GM12873 (cell line): ENCODE measurements around the gene PDXP.

Experiments
- TF ChIP-seq, protein P1 (sequence below): IDR thresholded peaks from 2 replicates; pipeline ENCODE4 v1.5.1; 2012; ENCODE audit warnings: low read depth, mild to moderate bottlenecking, moderate library complexity, low read length, control low read depth; ENCODE audit not compliant: insufficient read depth; ENCODE audit errors: missing control alignments

PDXP gene

DNA sequence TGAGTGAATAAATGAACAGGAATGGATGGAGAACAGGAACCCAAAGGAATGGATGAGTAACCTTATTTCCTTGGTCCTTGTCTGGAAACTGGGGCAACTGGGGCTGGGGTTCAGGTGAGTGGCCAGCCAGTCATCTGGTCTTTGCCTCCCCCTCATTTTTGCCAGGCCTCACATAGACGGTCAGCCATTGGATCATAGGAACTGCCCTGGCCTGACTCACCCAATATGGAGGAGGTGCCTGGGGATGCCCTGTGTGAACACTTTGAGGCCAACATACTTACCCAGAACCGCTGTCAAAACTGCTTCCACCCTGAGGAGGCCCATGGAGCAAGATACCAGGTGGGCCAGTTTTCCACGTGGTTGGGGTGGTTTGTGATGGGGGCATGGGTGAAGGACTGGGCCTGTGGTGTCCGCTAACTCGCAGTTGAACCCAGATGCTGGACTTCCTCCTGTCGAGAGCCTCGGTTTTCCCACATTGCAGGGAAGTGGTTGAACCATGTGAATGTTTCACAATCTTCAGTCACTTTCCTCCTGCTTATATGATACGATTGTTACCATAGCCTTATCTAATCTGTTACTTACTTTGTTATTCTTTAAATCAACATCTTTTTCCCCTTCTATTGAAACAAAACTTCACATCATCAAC lies 42.7 kb downstream of the PDXP start:
- TF ChIP-seq, protein P1, sequence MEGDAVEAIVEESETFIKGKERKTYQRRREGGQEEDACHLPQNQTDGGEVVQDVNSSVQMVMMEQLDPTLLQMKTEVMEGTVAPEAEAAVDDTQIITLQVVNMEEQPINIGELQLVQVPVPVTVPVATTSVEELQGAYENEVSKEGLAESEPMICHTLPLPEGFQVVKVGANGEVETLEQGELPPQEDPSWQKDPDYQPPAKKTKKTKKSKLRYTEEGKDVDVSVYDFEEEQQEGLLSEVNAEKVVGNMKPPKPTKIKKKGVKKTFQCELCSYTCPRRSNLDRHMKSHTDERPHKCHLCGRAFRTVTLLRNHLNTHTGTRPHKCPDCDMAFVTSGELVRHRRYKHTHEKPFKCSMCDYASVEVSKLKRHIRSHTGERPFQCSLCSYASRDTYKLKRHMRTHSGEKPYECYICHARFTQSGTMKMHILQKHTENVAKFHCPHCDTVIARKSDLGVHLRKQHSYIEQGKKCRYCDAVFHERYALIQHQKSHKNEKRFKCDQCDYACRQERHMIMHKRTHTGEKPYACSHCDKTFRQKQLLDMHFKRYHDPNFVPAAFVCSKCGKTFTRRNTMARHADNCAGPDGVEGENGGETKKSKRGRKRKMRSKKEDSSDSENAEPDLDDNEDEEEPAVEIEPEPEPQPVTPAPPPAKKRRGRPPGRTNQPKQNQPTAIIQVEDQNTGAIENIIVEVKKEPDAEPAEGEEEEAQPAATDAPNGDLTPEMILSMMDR, result no peak

DNA sequence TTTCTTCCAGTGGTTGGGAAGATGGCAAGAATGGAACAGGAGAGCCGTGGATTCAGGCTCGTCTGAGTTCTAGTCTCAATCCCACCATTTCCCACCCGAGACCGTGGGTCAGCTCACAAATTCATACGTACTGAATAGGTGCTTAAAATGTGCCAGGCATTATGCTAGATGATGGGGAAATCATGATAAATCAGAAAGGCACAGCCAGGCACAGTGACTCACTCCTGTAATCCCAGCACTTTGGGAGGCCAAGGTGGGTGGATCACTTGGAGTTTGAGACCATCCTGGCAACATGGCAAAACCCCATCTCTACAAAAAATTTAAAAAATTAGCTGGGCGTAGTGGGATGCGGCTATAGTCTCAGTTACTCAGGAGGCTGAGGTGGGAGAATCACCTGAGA lies 45.4 kb downstream of the PDXP start:
- TF ChIP-seq, protein P1, result no peak

DNA sequence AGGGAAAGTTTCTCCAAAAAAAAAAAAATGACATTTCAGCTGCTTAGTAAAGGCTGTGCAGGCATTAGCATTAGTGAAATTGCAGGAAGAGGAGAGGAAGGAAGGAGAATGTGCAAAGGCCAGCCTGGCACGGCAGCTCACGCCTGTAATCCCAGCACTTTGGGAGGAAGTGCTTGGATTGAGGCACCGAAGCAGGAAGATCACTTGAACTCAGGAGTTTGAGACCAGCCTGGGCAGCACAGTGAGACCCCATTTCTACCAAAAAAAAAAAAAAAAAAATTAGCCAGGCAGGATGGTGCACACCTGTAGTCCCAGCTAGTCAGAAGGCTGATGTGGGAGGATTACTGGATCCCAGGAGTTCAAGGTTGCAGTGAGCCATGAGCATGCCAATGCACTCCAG lies 46.1 kb downstream of the PDXP start:
- TF ChIP-seq, protein P1, result no peak

DNA sequence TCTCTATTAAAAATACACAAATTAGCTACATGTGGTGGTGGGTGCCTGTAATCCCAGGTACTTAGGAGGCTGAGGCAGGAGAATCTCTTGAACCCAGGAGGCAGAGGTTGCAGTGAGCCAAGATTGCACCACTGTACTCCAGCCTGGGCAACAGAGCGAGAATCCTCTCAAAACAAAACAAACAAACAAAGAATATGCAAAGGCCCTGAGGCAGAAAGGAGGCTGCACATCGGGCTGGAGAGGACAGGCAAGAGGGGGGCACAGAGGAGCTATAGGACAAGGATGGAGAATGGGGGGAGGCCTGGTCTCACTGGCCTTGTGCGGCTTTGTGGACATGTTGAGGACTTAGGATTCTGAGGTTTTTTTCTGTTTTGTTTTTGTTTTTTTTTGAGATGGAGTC lies 46.7 kb downstream of the PDXP start:
- TF ChIP-seq, protein P1, result no peak

DNA sequence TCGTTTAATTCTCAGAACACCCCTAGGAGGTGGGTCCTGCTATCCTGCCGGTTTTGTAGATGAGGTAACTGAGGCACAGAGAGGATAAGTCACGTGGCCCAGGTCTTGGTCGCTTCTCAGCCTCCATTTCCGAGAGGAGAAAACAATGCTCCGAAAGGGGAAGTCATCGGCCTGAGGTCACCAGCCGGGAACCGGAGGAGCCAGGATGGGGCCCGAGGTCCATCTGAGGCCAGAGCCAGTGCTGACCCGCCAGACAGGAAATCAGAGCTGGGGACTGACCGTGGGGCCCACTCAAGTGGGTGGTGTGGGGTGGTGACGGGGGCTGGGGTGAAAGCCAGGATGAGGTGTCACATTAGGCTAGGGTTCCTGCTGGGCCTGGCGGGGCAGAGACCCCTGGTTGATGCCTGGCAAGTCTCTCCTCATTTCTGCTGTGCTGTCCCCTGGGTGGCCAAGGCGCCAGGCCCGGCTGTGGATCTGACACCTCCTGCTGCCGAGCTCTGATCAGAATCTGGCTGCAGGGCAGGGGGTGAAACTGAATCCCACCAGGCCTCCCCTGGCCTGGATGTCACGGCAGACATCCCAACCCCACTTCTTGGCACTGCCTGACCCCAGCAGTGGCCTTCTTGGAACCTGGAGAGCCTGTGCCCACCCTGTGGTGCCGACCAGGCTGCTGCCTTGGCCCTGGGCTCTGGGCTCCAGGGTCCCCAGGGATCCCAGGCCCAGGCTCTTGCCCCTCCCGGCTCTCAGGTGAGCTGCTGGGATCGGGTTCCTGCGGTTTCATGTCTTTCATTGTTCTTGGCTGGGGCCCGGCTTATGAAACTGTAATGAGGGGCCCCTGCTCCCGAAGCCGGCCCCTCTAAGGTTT lies 50.3 kb downstream of the PDXP start:
- TF ChIP-seq, protein P1, result no peak

DNA sequence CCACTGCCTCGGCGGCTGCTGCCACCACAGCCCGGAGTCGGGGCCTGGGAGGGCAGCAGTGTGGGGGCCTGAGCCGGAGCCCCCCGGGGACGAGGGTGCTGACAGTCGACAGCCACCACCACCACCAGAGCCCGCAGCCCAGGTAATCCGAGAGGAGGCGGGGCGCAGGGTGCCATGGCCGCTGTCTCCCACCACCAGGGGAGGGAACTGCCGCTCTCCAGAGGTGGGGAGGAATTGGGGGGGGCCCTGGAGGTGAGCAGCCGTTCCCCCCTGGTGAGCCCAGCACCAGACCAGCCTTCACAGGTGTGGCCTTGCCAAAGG lies 50.9 kb downstream of the PDXP start:
- TF ChIP-seq, protein P1, result no peak

DNA sequence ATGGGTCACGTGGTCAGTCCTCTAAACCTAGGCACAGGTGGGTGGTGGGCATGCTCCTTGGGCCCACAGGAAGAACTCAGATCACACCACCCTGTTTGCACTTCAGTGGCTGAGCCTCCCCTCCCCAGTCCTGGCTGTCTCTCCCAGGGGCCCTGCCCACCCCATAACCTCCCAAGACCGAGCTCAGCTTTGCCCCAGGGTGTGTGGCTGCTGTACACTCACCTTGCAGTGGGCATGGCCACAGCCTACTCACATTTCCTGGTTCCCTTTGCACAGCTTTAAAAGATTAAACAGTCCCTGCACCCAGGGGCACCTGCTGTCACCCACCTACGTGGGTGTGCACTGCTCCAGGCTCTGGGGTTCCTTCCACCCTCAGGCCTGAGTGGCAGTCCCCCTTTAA lies 52.2 kb downstream of the PDXP start:
- TF ChIP-seq, protein P1, result no peak
